HG02943 (cell line): ENCODE results near the gene NCKAP5.

Experiments
- ATAC-seq: cut with Tn5 transposase; IDR thresholded peaks from one replicate; pipeline ENCODE4 v1.9.1; 2021; ENCODE audit warnings: mild to moderate bottlenecking, low read depth, moderate library complexity; ENCODE audit not compliant: unreplicated experiment

Gene NCKAP5

DNA sequence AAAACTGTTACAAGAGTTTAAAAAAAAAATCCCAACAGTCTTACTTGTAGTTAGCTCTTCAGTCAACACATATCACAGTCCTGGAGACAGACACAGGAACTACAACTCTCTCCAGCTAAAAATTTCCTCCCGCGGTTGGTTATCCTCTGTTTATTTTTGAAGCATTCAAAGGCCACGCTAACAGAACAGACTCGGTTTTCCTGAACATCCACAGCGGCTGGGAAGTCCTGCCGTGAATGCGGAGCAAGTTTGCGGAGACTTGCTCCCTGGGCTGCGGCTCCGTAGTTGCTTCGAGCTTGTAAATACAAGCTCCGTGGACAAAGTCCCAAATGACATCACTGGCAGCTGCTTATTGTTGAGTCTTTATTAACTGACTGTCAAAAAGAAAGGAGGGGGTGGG is at the start of gene NCKAP5:
TSS of gene NCKAP5 (minus strand) at position 292 of the 400 bp plus-strand sequence. CDS start 50,937 bp downstream, outside the sequence.
- ATAC-seq: no peak

DNA sequence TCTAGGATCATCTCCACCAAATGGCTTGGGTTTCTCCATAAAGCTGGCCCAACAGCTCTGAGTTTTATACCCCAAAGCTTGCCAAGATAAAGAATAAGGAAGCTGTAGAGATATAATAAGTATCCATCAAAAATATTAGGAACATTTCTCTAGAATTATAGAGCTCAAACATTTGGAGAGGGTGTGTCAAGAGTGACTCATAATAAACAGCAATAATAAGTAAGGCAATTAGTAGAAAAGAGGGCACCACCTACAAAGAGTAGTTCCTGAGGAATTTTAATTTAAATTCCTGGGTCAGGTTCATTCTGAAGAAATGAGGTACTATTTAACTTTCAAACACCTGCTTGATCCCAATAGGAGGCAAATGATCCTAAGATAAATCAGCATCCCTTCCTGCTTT is 41.4 kb upstream of the NCKAP5 start:
- no peak for ATAC-seq

DNA sequence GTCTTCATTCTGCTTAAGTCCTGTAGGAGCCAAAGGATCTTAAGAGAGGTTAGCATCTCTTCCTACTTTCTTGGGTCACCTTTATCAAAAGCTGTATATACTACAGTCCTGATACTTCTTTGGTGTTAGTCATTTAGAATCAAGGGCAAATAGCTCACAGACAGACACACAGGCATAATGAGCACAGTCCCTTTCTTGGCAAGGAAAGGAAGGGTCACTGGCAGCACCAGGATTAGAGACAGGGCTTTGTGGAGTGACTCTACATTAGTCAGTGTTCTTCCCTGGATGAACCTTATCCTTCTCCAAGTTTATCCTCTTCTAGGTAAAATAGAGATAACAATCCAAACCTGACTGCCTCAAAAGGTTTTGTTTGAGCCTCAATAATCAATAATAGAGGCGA is 40.0 kb upstream of the NCKAP5 start:
- ATAC-seq: no peak

DNA sequence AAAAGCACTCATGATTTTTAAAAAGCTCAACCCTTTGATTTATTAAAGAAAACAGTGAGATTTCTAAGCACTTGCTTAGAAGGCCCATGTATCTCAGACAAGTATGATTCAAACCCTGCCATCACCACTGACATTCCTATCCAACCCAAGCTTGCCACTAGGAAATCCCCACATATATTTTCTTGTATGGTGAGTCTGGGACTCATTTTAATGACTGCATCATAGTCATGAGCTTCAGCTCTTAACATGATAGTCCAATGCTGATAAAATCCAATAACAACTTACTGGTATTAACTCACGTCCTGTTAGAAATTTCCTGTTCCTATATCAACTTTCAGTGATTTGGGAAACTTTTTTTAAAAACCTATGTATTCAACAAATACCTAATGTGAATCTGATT is 39.4 kb upstream of the NCKAP5 start:
- no peak for ATAC-seq

DNA sequence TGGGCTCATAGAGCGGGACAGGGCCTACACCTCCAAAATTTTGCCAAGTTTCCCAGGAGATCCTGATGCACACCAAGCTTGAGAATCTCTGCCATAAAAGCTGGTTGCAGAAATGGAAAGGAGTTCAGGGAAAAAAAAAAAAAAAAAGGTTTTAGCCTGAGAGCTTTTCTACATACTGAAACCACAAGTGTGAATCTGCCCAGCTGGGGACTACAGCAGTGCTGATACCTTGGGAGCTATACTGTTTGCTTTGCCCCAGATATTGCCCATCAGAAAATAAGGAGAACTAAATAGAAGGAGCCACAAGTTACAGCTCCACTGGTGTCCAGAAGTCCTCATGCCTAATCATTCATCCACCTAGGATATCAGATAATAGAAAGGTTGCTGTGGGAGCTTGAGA is 38.4 kb upstream of the NCKAP5 start:
- no peak for ATAC-seq

DNA sequence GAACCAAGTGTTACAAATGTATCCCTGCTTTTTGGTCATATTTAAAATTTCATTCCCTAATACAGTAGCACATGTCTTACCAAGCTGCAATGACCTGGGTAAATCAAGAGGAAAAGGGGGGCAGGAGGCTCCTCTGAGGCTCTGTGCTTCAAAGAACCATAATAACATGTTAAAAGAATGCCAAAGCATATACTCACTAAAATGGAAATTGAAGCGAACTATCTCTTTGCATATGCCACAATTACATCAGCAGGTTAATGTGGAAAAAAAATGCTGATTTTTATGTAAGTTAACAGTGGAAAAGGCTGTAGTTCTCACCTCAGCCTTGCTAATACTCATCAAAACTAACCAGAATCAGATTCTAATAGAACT is 37.5 kb upstream of the NCKAP5 start:
- ATAC-seq: no peak

DNA sequence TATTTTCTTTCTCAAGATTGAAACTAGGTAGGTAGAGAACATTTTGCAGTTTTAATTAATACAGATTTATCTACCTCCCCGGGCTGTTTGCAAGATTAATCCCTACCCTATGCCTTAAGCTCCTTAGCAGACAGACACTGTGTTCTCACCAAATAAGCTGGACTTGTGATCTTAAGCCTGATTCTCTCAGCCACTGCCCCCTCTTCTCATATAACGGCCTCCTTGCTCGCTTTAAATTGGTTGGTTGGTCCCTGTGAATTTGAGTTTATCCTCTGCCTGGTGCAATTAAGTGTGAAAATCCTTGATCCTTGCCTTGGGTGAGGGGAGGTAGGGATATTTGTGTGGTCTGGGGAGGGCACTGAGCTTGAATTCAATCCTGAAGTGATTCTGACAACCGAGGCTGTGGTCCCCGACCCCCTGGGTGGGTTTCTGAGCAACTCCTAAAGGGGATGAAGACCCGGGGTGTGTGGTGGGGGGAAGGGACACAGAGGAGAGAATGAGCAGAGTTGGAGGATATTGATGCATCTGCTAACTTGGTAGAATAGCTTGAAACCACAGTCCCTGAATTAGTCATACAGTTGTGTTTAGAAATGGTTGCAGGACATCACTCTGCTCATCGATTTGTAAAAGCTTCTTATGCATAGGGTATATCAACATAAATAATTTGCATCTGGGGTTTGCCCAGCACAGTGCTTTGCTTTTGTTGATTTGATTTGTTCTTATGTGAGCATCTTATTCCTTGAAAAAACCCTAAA is 36.9 kb upstream of the NCKAP5 start:
- no peak for ATAC-seq

DNA sequence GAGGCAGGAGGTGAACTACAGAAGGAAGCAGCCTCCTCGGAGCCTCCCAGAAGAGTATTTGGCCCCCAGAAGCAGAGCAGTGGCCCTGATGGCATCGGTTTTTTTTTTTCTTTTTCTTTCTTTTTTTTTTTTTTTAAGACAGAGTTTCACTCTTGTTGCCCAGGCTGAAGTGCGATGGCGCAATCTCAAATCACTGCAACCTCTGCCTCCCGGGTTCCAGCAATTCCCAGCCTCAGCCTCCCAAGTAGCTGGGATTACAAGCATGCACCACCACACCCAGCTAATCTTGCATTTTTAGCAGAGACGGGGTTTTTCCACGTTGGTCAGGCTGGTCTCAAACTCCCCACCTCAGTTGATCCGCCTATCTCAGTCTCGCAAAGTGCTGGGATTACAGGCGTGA is 34.8 kb upstream of the NCKAP5 start:
- no peak for ATAC-seq

DNA sequence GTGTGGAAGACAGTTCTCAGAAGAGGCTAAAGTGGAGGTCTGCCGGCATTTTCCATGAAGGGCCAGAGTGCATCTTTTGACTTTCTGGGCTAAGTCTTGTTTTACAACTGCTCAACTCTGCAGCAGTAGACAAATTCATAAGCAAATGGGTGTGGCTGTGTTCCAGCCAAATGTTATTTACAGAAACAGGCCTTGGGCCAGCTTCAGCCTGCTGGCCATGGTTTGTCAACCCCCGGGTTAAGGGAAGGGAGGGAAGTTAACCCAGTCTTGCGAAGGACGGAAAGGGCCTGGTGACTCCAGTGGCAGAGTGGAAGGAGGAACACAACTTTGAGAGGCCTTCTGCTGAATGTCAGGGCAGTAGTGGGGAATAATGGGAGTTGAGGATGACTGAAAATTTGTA is 34.3 kb upstream of the NCKAP5 start:
- no peak for ATAC-seq

DNA sequence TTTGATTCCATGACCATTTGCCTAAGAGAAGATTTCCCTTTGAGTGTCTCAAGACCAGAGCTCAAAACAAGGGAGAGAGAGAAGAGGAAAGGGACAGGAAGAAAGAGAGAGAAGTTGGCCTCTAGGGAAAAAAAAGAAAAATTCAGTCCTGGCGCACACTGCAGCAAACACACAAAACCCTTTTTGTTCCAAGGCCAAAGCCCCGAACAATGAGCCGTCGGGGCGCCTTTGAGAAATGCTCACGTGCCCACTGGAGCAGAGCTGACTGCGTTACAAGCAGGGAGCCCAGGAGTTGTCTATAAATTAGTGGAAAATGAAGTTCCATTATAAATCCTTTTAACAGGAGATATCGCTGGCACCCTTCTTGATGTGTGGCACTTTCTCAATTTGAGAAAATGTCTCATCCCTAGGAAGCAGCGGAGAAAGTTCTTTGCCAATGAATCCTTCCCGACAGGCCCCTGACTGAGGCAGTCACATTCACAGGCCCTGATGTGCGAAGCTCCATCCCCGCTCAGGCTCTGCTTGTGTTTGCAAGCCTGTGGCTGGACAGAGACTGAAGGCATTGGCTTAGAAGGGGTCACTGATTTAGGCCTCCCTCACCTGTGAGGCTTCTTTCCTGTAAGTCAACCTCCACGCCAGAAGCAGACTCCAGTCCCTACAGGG is 32.1 kb upstream of the NCKAP5 start:
- ATAC-seq: no peak

DNA sequence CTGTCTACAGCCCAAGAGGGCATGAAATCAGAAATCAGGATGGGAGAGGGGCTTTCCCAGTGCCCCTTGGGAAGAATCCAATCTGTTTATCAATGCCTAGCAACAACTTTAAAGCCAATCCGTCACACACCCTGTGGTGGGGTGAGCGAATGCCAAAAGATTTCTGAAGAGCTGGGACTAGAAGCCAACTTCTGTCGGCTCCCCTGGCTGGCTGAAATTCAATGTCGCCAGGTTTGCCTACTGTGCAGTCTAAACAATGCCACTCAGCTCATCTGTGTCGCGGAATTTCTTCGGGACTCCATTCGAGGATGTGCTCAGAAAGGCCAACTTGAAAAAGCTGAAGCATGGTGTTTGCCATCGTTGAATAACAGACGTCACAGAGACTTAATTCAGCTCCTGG is 31.5 kb upstream of the NCKAP5 start:
- no peak for ATAC-seq

DNA sequence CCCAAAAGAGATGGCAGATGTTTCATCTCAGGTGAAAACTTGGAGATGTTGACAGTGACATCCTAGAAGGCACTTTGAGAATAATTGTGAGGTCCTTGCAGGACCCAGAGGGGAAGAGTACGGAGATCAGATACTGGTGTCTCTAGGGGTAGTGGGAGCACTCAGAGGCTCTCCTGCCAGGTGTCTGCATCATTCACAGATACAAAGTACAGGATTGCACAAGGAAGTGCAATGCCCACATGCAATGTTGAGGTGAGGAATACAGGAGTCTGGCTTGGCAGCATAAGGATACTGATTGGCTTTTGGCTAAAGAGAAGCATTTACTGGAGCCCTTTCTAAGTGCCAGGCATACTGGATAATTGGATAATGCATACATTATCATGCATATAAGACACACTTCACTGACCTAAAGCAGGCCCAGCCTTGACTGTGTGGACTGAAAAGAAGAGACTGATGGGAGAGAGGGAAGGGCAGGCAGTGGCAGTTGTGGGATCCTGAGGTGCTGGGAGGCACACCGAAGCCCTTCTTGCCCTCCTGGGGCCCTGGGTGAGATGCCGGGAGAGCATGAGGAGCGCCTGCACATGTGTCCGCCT is 31.0 kb upstream of the NCKAP5 start:
- ATAC-seq: no peak

DNA sequence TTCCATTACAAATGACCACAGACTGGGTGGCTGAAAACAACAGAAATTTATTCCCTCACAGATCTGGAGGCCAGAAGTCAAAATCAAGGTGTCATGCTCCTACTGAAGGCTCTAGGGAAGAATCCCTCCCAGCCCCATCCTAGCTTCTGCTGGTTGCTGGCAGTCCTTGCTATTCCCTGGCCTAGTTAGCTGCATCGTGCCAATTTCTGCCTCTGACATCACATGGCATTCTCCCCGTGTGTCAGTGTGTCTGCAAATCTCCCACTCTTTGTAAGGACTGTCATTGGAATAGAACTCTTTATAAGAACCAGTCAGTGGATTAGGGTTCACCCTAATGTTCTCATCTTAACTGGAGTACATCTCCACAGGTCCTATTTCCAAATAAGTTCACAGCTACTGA is 30.5 kb upstream of the NCKAP5 start:
- ATAC-seq: no peak

DNA sequence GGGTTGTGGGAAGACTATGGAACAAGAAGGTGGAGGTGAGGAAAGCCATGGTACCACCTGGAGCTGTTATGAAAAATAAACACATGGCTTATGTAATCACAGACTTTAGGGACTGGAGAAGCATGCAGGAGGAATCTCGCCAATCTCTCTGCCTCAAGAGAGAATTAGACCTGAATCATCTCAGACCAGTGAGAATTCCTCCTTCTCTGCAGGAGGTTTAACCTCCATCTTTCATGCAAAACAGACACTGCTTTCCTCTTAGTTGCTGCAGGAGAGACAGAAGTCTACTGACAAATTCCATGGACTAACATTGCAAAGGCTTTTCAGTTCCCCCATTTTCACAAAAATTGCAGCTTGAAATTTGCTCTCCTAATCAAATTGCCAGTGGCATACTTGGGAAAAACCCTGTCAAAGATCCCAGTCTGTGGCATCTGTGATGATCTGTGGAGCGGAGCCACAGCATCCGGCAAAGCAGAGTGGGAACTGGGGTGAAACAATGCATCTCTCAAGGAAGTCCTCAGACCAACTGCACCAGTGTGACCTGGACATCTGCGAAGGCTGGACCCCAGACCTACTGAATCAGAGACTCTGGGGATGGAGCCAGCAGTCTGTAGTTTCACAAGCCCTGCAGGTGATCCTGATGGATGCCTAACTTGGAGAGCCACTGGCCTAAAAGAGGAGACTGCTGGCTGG is 28.6 kb upstream of the NCKAP5 start:
- ATAC-seq: no peak

DNA sequence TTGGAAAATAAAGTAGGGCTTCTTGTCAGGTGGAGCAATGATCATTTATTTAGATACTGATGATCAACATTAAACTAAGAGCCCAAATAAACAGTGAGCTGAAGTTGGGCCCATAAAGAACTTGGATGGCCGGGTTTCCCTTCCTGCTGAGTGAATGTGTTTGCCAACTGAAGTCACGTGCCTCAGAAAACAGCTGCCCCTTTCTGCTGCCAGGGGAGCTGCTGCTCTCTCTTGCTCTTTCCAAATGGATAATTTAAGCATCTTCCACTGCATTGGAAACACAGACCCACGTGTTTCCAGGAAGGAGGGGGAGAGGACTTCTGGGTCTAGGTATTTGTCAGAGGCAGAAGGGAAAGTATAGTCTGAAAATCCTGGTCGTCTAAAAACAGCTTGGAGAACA is 22.9 kb upstream of the NCKAP5 start:
- no peak for ATAC-seq

DNA sequence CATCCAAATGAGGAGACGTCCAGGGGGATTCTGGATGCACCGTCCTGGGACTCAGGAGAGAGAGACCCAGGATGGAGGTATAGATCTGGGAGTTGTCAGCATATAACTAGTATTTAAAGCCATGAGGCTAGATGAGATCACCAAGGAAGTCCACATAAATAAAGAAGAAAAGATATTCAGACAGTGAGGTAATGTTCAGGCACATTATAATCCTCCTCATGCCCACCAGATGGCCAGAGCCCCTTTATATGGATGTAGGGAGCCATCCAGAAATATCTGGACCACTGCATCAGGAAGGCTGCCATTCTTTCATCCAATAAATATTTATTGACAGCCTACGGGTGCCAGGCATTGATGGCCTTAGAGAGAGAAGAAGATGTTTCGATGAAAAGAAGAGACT is 21.2 kb upstream of the NCKAP5 start:
- no peak for ATAC-seq

DNA sequence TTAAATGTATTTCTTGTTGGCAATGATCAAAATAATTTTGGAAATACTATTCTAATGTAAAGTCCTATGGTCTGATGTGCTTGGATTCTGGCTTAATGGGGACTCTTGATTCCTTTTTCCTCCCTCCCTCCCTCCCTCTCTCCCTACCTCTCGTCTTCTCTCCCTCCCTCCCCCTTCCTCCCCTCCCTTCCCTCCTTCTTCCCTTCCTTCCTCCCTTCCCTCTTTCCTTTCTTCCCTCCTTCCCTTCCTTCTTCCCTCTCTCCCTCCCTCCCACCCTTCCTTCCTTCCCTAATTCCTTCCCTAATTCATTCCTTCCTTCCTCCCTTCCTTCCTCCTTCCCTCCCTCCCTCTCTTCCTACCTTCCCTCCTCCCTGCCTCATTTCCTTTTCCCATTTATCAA is 19.9 kb upstream of the NCKAP5 start:
- ATAC-seq: no peak

DNA sequence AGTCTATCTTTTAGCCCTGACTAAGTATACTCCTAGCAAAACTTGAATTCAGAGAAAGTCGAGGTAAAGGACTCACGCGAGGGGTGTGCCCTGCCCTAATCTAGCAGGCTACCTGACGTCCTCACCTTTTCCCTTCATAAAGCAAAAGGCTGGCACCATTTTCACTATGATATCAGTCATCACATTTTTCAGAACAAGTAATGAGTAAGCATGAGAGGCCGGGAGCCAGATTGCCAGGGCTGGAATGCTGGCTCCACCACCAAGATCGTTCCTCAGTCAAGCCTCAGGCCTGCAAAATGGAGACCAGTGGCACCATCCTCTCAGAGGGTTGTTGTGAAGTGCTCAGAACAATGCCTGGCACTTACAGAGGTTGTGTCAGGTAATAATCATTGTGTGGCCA is 18.7 kb upstream of the NCKAP5 start:
- ATAC-seq: no peak

DNA sequence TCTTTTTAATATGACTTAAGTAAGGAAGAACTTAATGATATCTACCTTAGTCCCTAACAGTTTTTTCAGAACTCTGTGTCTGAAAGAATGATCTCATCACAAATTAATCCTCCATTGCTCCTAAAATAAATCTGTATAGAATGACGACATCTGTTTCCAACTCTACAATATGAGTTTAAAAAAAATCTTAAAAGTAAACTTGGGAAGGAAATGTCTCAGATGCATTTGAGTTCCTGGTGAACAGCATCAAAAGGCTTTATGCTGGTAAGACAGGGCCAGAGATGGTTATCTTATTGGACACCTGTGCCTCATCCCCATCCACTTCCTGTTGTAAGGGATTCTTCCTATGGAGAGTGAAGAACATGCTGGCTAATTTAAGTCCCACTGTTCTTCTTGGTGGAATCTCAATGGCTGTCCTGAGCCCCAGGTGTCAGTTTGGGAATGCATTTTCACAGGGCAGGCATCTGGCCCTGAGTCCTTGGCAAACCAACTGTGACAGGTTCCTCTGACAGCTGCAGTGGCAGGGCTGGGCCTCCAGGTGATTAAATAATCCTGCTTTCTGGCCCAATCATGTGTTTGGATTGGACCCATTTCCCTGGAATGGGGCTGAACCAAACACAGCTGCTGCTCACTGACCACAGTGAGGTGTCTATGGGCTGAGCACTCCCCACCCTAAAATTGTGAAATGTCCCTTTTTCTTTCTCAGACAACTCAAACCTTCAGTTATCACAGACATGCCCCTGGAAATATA is 12.9 kb upstream of the NCKAP5 start:
- no peak for ATAC-seq

DNA sequence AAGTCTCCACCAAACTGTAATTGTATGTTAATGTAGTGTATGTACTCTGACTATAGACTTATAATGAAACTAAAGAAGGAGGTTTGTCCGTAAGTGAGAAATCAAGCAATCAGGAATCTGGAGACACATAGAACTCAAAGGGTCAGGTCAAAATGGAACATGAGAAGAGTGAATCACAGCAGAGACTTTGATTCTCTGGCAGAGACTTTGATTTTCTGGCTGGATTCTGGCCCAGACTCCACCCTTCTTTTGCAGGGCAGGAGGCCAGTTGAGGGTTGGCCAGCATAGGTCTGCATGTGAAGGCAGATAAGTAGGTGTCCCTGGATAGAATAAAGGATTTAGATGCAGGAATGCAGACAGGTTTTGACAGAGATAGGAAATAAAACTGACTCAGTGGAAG is 11.0 kb upstream of the NCKAP5 start:
- ATAC-seq: no peak

DNA sequence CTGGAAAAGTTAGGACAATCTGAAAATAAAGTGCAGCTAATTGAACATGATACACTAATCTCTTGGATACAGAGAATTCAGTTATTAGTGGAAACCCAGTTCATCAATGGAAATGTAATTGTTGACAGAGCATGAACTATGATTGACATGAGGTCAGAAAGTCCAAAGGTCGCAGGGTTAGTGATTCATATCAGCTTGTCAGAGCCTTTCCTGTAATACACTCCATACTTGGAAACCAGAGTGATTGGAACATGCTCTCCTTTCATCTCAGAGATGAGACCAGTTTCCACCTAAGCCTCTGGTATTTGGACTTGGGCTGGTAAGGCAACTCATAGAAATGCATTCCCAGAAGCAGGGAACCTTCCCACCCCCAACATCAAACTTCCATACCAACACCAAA is 8.5 kb upstream of the NCKAP5 start:
- ATAC-seq: peak; percentile 70
